Mesenchymal stem cell (in vitro differentiated cells and primary cell): ENCODE data around the gene TXNRD1.

Experiments used
- DNase-seq: peaks from one replicate; pipeline ENCODE4 v3.0.0-alpha.2; 2013
- H2AFZ ChIP-seq: one replicate; pipeline ENCODE4 v1.6.1; 2013; ENCODE audit warnings: low read depth, mild to moderate bottlenecking, control low read depth, inconsistent platforms, low read length, moderate library complexity
- H2AK5ac ChIP-seq: 2 replicates; pipeline ENCODE4 v1.6.1; 2013; ENCODE audit warnings: low read length, moderate library complexity, mild to moderate bottlenecking, inconsistent platforms; ENCODE audit not compliant: severe bottlenecking
- H2BK120ac ChIP-seq: one replicate; pipeline ENCODE4 v1.6.1; 2013; ENCODE audit warnings: low read depth, mild to moderate bottlenecking, inconsistent platforms, low read length, moderate library complexity
- H2BK12ac ChIP-seq, 2 experiments: one replicate each; pipeline ENCODE4 v1.6.1; 2013; ENCODE audit warnings: inconsistent platforms in 2 of 2, low read length in 2 of 2, mild to moderate bottlenecking in 2 of 2, moderate library complexity in 2 of 2, control low read depth in 1 of 2
- H2BK15ac ChIP-seq: one replicate; pipeline ENCODE4 v1.6.1; 2013; ENCODE audit warnings: mild to moderate bottlenecking, low read depth, inconsistent platforms; ENCODE audit not compliant: poor library complexity, severe bottlenecking
- H2BK5ac ChIP-seq: 2 replicates; pipeline ENCODE4 v1.6.1; 2013; ENCODE audit warnings: low read depth, mild to moderate bottlenecking, low read length, control low read depth, inconsistent platforms; ENCODE audit not compliant: poor library complexity, severe bottlenecking
- H3K14ac ChIP-seq, 2 experiments: one replicate each; pipeline ENCODE4 v1.6.1; 2013; ENCODE audit warnings: inconsistent platforms in 2 of 2, low read length in 2 of 2, control low read depth in 1 of 2, mild to moderate bottlenecking in 1 of 2, moderate library complexity in 1 of 2
- H3K18ac ChIP-seq, 2 experiments: one replicate each; pipeline ENCODE4 v1.6.1; 2013; ENCODE audit warnings: inconsistent platforms in 2 of 2, low read length in 2 of 2, control low read depth in 1 of 2, low read depth in 1 of 2, mild to moderate bottlenecking in 1 of 2
- H3K23ac ChIP-seq, 2 experiments: one replicate each; pipeline ENCODE4 v1.6.1; 2013; ENCODE audit warnings: inconsistent platforms in 2 of 2, low read length in 2 of 2, mild to moderate bottlenecking in 2 of 2, moderate library complexity in 2 of 2, control low read depth in 1 of 2
- H3K27ac ChIP-seq: 2 replicates; pipeline ENCODE4 v1.5.1; 2013; ENCODE audit warnings: mild to moderate bottlenecking, moderate library complexity, low read length, control low read depth, inconsistent platforms; ENCODE audit not compliant: poor library complexity, severe bottlenecking
- H3K27me3 ChIP-seq, 2 experiments: 2 replicates each; pipeline versions ENCODE4 v1.6.1 to v1.7.0; 2013; ENCODE audit warnings: low read length in 2 of 2, mild to moderate bottlenecking in 2 of 2, moderate library complexity in 2 of 2, control low read depth in 1 of 2, inconsistent platforms in 1 of 2; ENCODE audit not compliant: control insufficient read depth in 1 of 2, insufficient read depth in 1 of 2
- H3K36me3 ChIP-seq, 2 experiments: 2 replicates each; pipeline versions ENCODE4 v1.6.1 to v1.7.0; 2013; ENCODE audit warnings: low read length in 2 of 2, control low read depth in 1 of 2, inconsistent platforms in 1 of 2, low read depth in 1 of 2, mild to moderate bottlenecking in 1 of 2; ENCODE audit not compliant: insufficient read depth in 2 of 2, control insufficient read depth in 1 of 2
- H3K4ac ChIP-seq, 2 experiments: one replicate each; pipeline ENCODE4 v1.6.1; 2013; ENCODE audit warnings: inconsistent platforms in 2 of 2, low read length in 2 of 2, mild to moderate bottlenecking in 2 of 2, moderate library complexity in 2 of 2, control low read depth in 1 of 2, low read depth in 1 of 2
- H3K4me1 ChIP-seq: 2 replicates; pipeline ENCODE4 v1.6.1; 2013; ENCODE audit warnings: low read depth, low read length, control low read depth; ENCODE audit not compliant: control insufficient read depth, insufficient read depth
- H3K4me2 ChIP-seq: 2 replicates; pipeline ENCODE4 v1.6.1; 2013; ENCODE audit warnings: low read length, mild to moderate bottlenecking, inconsistent platforms; ENCODE audit not compliant: poor library complexity, severe bottlenecking
- H3K4me3 ChIP-seq, 2 experiments: 2 replicates each; pipeline versions ENCODE4 v1.5.1 to v1.7.0; 2013; ENCODE audit warnings: low read length in 2 of 2, mild to moderate bottlenecking in 2 of 2, control low read depth in 1 of 2, low read depth in 1 of 2; ENCODE audit not compliant: insufficient read depth in 1 of 2
- H3K79me1 ChIP-seq: replicated peaks from 2 replicates; pipeline ENCODE4 v1.6.1; 2013; ENCODE audit warnings: mild to moderate bottlenecking, control low read depth, low read length, inconsistent platforms; ENCODE audit not compliant: poor library complexity, severe bottlenecking
- H3K9ac ChIP-seq: 2 replicates; pipeline ENCODE4 v1.7.0; 2013; ENCODE audit warnings: mild to moderate bottlenecking, low read length, moderate library complexity
- H3K9me3 ChIP-seq: 2 replicates; pipeline ENCODE4 v1.7.0; 2013; ENCODE audit warnings: mild to moderate bottlenecking, low read length; ENCODE audit not compliant: control insufficient read depth
- H4K8ac ChIP-seq: one replicate; pipeline ENCODE4 v1.6.1; 2013; ENCODE audit warnings: inconsistent platforms, mild to moderate bottlenecking, low read length, moderate library complexity
- H4K91ac ChIP-seq: one replicate; pipeline ENCODE4 v1.6.1; 2013; ENCODE audit warnings: mild to moderate bottlenecking, low read length, inconsistent platforms
- WGBS: methylation state at CpG from one replicate; pipeline ENCODE4 v1.1.7; 2013; ENCODE audit warnings: mixed read lengths; 5-methylcytosine and 5-hydroxymethylcytosine counted together

TXNRD1 gene

GRCh38 chr12:104365921-104366410 is 150.4 kb downstream of the TXNRD1 start:
- Histone ChIP-seq H4K91ac (no peak overlapping the region), H2BK12ac (no peak overlapping the region), H3K18ac (no peak overlapping the region)

GRCh38 chr12:104369708-104370107 is 154.1 kb downstream of the TXNRD1 start:
- no peak overlapping the region for H2AFZ ChIP-seq

More at GRCh38 chr12:104365921-104366410, 150.4 kb downstream of the TXNRD1 start:
- peaks cover 0 to 3% of the 10 kb centered on the region in 2 experiments for H3K36me3 ChIP-seq
- H3K4me1 ChIP-seq, result peaks cover 3% of the 10 kb centered on the region
- 99% methylated on average over 5 of the region's 5 CpGs for WGBS
- H2AK5ac ChIP-seq, result no peak overlapping the region
- H2AFZ ChIP-seq, result no peak overlapping the region
- no peak overlapping the region for H2BK120ac ChIP-seq
- DNase-seq, result no peak
- no peak overlapping the region for H3K4ac ChIP-seq
- no peak overlapping the region for H2BK15ac ChIP-seq
- no peaks in the 10 kb centered on the region for H3K79me1 ChIP-seq
- no peaks in the 10 kb centered on the region for H3K27me3 ChIP-seq
- H3K9me3 ChIP-seq, result peaks cover 12% of the 10 kb centered on the region
- no peak overlapping the region for H3K27ac ChIP-seq
- H3K4me3 ChIP-seq, result no peak overlapping the region
- H3K4me2 ChIP-seq, result no peak overlapping the region
- no peak overlapping the region for H3K9ac ChIP-seq
- H3K14ac ChIP-seq, result no peak overlapping the region
- no peak overlapping the region for H4K8ac ChIP-seq
- H2BK5ac ChIP-seq, result no peak overlapping the region
- no peak overlapping the region for H3K23ac ChIP-seq

GRCh38 chr12:104371043-104371870 is 155.7 kb downstream of the TXNRD1 start:
- no peaks in the 10 kb centered on the region for H3K79me1 ChIP-seq
- H2BK5ac ChIP-seq, result no peak overlapping the region
- no peak overlapping the region for H3K4me3 ChIP-seq
- H3K36me3 ChIP-seq, result no peaks in the 10 kb centered on the region
- no peak overlapping the region for H2AFZ ChIP-seq
- no peak overlapping the region for H2BK120ac ChIP-seq
- H3K9me3 ChIP-seq, result peaks cover 13% of the 10 kb centered on the region
- no peak overlapping the region for H3K4ac ChIP-seq
- no peaks in the 10 kb centered on the region for H3K27me3 ChIP-seq
- no peak overlapping the region for H4K91ac ChIP-seq
- H2AK5ac ChIP-seq, result no peak overlapping the region
- no peak overlapping the region for H3K4me2 ChIP-seq
- H4K8ac ChIP-seq, result no peak overlapping the region
- no peak overlapping the region for H2BK12ac ChIP-seq
- no peak overlapping the region for H3K18ac ChIP-seq
- no peak overlapping the region for H2BK15ac ChIP-seq
- H3K27ac ChIP-seq, result peak overlapping the region; percentile 12
- no peak for DNase-seq
- H3K9ac ChIP-seq, result no peak overlapping the region
- peaks cover 4% of the 10 kb centered on the region for H3K4me1 ChIP-seq
- 53% methylated on average over 14 of the region's 15 CpGs for WGBS
- no peak overlapping the region for H3K23ac ChIP-seq
- no peak overlapping the region for H3K14ac ChIP-seq

More at GRCh38 chr12:104369708-104370107, 154.1 kb downstream of the TXNRD1 start:
- H3K79me1 ChIP-seq, result no peaks in the 10 kb centered on the region
- no peak overlapping the region for H3K14ac ChIP-seq
- 85% methylated on average over 2 of the region's 2 CpGs for WGBS
- peaks cover 4% of the 10 kb centered on the region for H3K4me1 ChIP-seq
- H3K4me2 ChIP-seq, result no peak overlapping the region
- no peak overlapping the region for H3K9ac ChIP-seq
- no peak overlapping the region for H3K4ac ChIP-seq
- H3K9me3 ChIP-seq, result peaks cover 13% of the 10 kb centered on the region
- H3K27me3 ChIP-seq, result no peaks in the 10 kb centered on the region
- no peak overlapping the region for H2BK5ac ChIP-seq
- no peak overlapping the region for H2AK5ac ChIP-seq
- H4K91ac ChIP-seq, result no peak overlapping the region
- no peak overlapping the region for H3K18ac ChIP-seq
- no peak overlapping the region for H4K8ac ChIP-seq
- H3K4me3 ChIP-seq, result no peak overlapping the region
- no peak for DNase-seq
- no peak overlapping the region for H3K27ac ChIP-seq
- no peak overlapping the region for H2BK12ac ChIP-seq
- H2BK15ac ChIP-seq, result no peak overlapping the region
- H3K23ac ChIP-seq, result no peak overlapping the region
- no peak overlapping the region for H2BK120ac ChIP-seq
- no peaks in the 10 kb centered on the region for H3K36me3 ChIP-seq

GRCh38 chr12:104372061-104372720 is 156.6 kb downstream of the TXNRD1 start:
- Histone ChIP-seq H3K23ac (no peak overlapping the region), H3K4ac (no peak overlapping the region), H2BK12ac (peak overlapping the region in 1 of 2 experiments; percentile 39), H3K27ac (no peak overlapping the region), H3K4me1 (peaks cover 6% of the 10 kb centered on the region), H2BK5ac (no peak overlapping the region), H4K8ac (peak overlapping the region; percentile 13), H3K14ac (no peak overlapping the region), H3K9ac (no peak overlapping the region), H2AFZ (no peak overlapping the region), H2BK15ac (peak overlapping the region; percentile 15), H4K91ac (peak overlapping the region; percentile 3), H3K36me3 (no peaks in the 10 kb centered on the region), H3K4me2 (no peak overlapping the region), H3K18ac (peak overlapping the region in 1 of 2 experiments; percentile 19), H3K79me1 (no peaks in the 10 kb centered on the region), H3K9me3 (peaks cover 13% of the 10 kb centered on the region), H3K4me3 (no peak overlapping the region), H3K27me3 (no peaks in the 10 kb centered on the region), H2BK120ac (no peak overlapping the region), H2AK5ac (peak overlapping the region; percentile 1)
- WGBS, result 69% methylated on average over 12 of the region's 12 CpGs
- DNase-seq, result no peak
